Body of pancreas (tissue), 4 donors: Measurements from ENCODE around the gene TTLL10. TPM values are rescaled to one million over a fixed set of nuclear protein-coding genes. Genes with fewer than 3 reads are reported as not detected.

ENCODE experiments used
- ATAC-seq: fragments of 150-250 bp; one replicate; pipeline ENCODE4 v1.9.1; 2016
- DNase-seq, 4 donors: peaks; one replicate each; pipeline ENCODE4 v3.0.0-alpha.2; 2019
- H3K27ac ChIP-seq, 4 donors: fragments of 200-600 bp; sonication (generic); 1 replicate in 3 of 4; 2 replicates in 1 of 4; pipeline versions ENCODE4 v1.5.1 to v1.6.1; 2016 to 2019; ENCODE audit warnings: mild to moderate bottlenecking in 1 of 4, mixed read lengths in 1 of 4, moderate library complexity in 1 of 4
- H3K27me3 ChIP-seq, 2 donors: fragments of 200-600 bp; sonication (generic); one replicate each; pipeline ENCODE4 v1.6.0; 2016; ENCODE audit warnings: mild to moderate bottlenecking in 1 of 2
- H3K36me3 ChIP-seq, 2 donors: fragments of 200-600 bp; sonication (generic); replicated peaks in 1 of 2; 2 replicates each; pipeline ENCODE4 v1.5.1; 2016; ENCODE audit warnings: low read depth in 2 of 2; ENCODE audit not compliant: insufficient read depth in 1 of 2
- H3K4me1 ChIP-seq: fragments of 200-600 bp; sonication (generic); one replicate; pipeline ENCODE4 v1.6.0; 2016
- H3K4me3 ChIP-seq, 2 donors: fragments of 200-600 bp; sonication (generic); 1 replicate in 1 of 2; 2 replicates in 1 of 2; pipeline ENCODE4 v1.5.1; 2016 to 2019
- H3K9me3 ChIP-seq, 3 donors: fragments of 200-600 bp; sonication (generic); 1 replicate in 2 of 3; 2 replicates in 1 of 3; pipeline ENCODE4 v1.5.1; 2016
- CTCF ChIP-seq, 7 experiments: fragments of 450-650 bp in 4 of 7; fragments of 200-600 bp in 3 of 7; sonication (generic) in 3 of 7; IDR thresholded peaks; one replicate each; pipeline ENCODE4 v1.5.1; 2016 to 2019; ENCODE audit warnings: antibody characterized with exemption in 7 of 7
- POLR2A ChIP-seq, 3 donors: fragments of 450-650 bp; IDR thresholded peaks; one replicate each; pipeline ENCODE4 v1.6.1; 2016; ENCODE audit warnings: antibody characterized with exemption in 3 of 3, mild to moderate bottlenecking in 2 of 3
- WGBS, 2 donors: methylation state at CpG; one replicate each; pipeline ENCODE4 v1.1.5; 2017; 5-methylcytosine and 5-hydroxymethylcytosine counted together
- intact Hi-C: fragments of 100-400 bp; cut with DNase I; formaldehyde crosslinking; loops from one replicate; pipeline ENCODE4 v1.15.1; 2023
- total RNA-seq, 2 donors: library from RNA; depleted of rRNA; stranded (reverse); fragments of >200 nt; gene quantifications; one replicate each; pipeline ENCODE4 v1.1.0, GENCODE V29; 2016

The TTLL10 gene
- total RNA-seq, 2 donors from 2014 or later, result 0.66 to 0.78 TPM

GRCh38 chr1:1240822-1241587 lies 67.3 kb downstream of the TTLL10 start:
- no peak for DNase-seq

GRCh38 chr1:1241588-1242219 lies 68.0 kb downstream of the TTLL10 start:
- Histone ChIP-seq H3K36me3 (no peaks in the 10 kb centered on the region), H3K9me3 (no peaks in the 10 kb centered on the region), H3K4me3 (no peak overlapping the region), H3K27ac (no peak overlapping the region), H3K4me1 (peaks cover 13% of the 10 kb centered on the region), H3K27me3 (peaks cover 0 to 4% of the 10 kb centered on the region in 2 donors)
- ATAC-seq (no peak), DNase-seq (no peak)
- TF ChIP-seq POLR2A (IDR thresholded peaks at IDR 0.05), result no peak
- WGBS, 2 donors, result 89% methylated on average over 25 of the region's 26 CpGs; no CpG with 5 or more reads in 1 of the 2 donors
- intact Hi-C loops, result no loop called here

More at GRCh38 chr1:1240822-1241587, 67.3 kb downstream of the TTLL10 start:
- WGBS, 2 donors, result 19 to 65% methylated on average over 2 to 21 of the region's 23 CpGs
- H3K4me1 ChIP-seq, result peaks cover 13% of the 10 kb centered on the region
- no peak overlapping the region for H3K4me3 ChIP-seq
- no peak for ATAC-seq
- H3K27ac ChIP-seq, result no peak overlapping the region
- H3K27me3 ChIP-seq, result peaks cover 0 to 5% of the 10 kb centered on the region in 2 donors
- intact Hi-C loops, result no loop called here
- no peaks in the 10 kb centered on the region for H3K9me3 ChIP-seq
- no peak for TF ChIP-seq CTCF (IDR thresholded peaks at IDR 0.05)
- TF ChIP-seq POLR2A (IDR thresholded peaks at IDR 0.05), result no peak
- H3K36me3 ChIP-seq, result no peaks in the 10 kb centered on the region

GRCh38 chr1:1242461-1243265 lies 69.0 kb downstream of the TTLL10 start:
- intact Hi-C loops, result no loop called here
- no peaks in the 10 kb centered on the region for H3K9me3 ChIP-seq
- H3K36me3 ChIP-seq, result no peaks in the 10 kb centered on the region
- H3K4me3 ChIP-seq, result no peak overlapping the region
- WGBS, 2 donors, result 88% methylated on average over 30 of the region's 41 CpGs; no CpG with 5 or more reads in 1 of the 2 donors
- ATAC-seq (no peak), DNase-seq (no peak)
- TF ChIP-seq POLR2A (IDR thresholded peaks at IDR 0.05) (no peak), CTCF (IDR thresholded peaks at IDR 0.05) (no peak)
- H3K4me1 ChIP-seq, result peaks cover 4% of the 10 kb centered on the region
- no peaks in the 10 kb centered on the region for H3K27me3 ChIP-seq
- no peak overlapping the region for H3K27ac ChIP-seq

- intact Hi-C loops, result no loop called here
- TF ChIP-seq POLR2A (IDR thresholded peaks at IDR 0.05), result no peak
- TF ChIP-seq CTCF (IDR thresholded peaks at IDR 0.05), result no peak
- H3K27ac ChIP-seq, result no peak overlapping the region
- DNase-seq (no peak), ATAC-seq (no peak)
- H3K36me3 ChIP-seq, result no peaks in the 10 kb centered on the region
- no peak overlapping the region for H3K4me3 ChIP-seq
- no peaks in the 10 kb centered on the region for H3K27me3 ChIP-seq
- no peaks in the 10 kb centered on the region for H3K4me1 ChIP-seq
- no peaks in the 10 kb centered on the region for H3K9me3 ChIP-seq
- WGBS, 2 donors, result 91% methylated on average over 23 of the region's 23 CpGs; no CpG with 5 or more reads in 1 of the 2 donors
Observed at GRCh38 chr1:1243266-1243660, 69.6 kb downstream of the TTLL10 start.

GRCh38 chr1:1243807-1244191 lies 70.1 kb downstream of the TTLL10 start:
- TF ChIP-seq CTCF (IDR thresholded peaks at IDR 0.05) (no peak), POLR2A (IDR thresholded peaks at IDR 0.05) (no peak)
- Histone ChIP-seq H3K4me1 (no peaks in the 10 kb centered on the region), H3K4me3 (no peak overlapping the region), H3K27ac (no peak overlapping the region), H3K9me3 (no peaks in the 10 kb centered on the region), H3K27me3 (no peaks in the 10 kb centered on the region), H3K36me3 (no peaks in the 10 kb centered on the region)
- DNase-seq (no peak), ATAC-seq (no peak)
- 84% methylated on average over 22 of the region's 23 CpGs; no CpG with 5 or more reads in 1 of the 2 donors for WGBS, 2 donors
- intact Hi-C loops, result no loop called here
